OCI-LY7 (cell line): ENCODE data around the gene GPR37. TPM values are rescaled to one million over a fixed set of nuclear protein-coding genes. Genes with fewer than 3 reads are reported as not detected.

Experiments
- BruUV-seq: library from RNA; stranded (reverse); fragments of 400-500 nt; replicated peaks from 2 replicates; lab custom pipeline; 2021; lab: Mats Ljungman, UMichigan
- CTCF ChIA-PET: fragments of 300-600 bp; sonication (Branson Sonifier 250); formaldehyde crosslinking; loops from one replicate; lab custom pipeline; 2022; ENCODE audit warnings: antibody characterized with exemption; ENCODE audit not compliant: unreplicated experiment; lab: Charles Lee
- POLR2A ChIA-PET: fragments of 300-600 bp; sonication (Branson Sonifier 250); formaldehyde crosslinking; loops from one replicate; lab custom pipeline; 2022; ENCODE audit warnings: antibody characterized with exemption; lab: Charles Lee
- DNase-seq: peaks from one replicate; pipeline ENCODE4 v3.0.0-alpha.2; 2015; ENCODE audit warnings: low spot score
- H2AFZ ChIP-seq: fragments of 200-600 bp; sonication (generic), shearing (Covaris generic); 2 replicates; pipeline ENCODE4 v1.6.1; 2014; ENCODE audit warnings: mild to moderate bottlenecking, antibody characterized with exemption, low read length, moderate library complexity
- H3K27ac ChIP-seq: fragments of 200-600 bp; sonication (generic); 2 replicates; pipeline ENCODE4 v1.5.1; 2014; ENCODE audit warnings: mixed run types, low read depth, mild to moderate bottlenecking, moderate library complexity, low read length, inconsistent platforms; ENCODE audit not compliant: poor library complexity, severe bottlenecking
- H3K36me3 ChIP-seq: fragments of 200-600 bp; sonication (generic); 2 replicates; pipeline ENCODE4 v1.6.1; 2014; ENCODE audit warnings: mild to moderate bottlenecking, antibody characterized with exemption, low read length, moderate library complexity, mixed read lengths; ENCODE audit not compliant: insufficient read depth
- H3K4me1 ChIP-seq: fragments of 200-600 bp; sonication (generic); 2 replicates; pipeline ENCODE4 v1.5.1; 2014; ENCODE audit warnings: mild to moderate bottlenecking, low read length; ENCODE audit not compliant: insufficient read depth, poor library complexity, severe bottlenecking
- H3K4me2 ChIP-seq: fragments of 200-600 bp; sonication (generic); 2 replicates; pipeline ENCODE4 v1.6.1; 2014; ENCODE audit warnings: mild to moderate bottlenecking, low read length
- H3K4me3 ChIP-seq: fragments of 200-600 bp; sonication (generic); 2 replicates; pipeline ENCODE4 v1.5.1; 2014; ENCODE audit warnings: mild to moderate bottlenecking, low read depth, low read length; ENCODE audit not compliant: poor library complexity, severe bottlenecking
- H3K79me2 ChIP-seq: fragments of 200-600 bp; sonication (generic); 2 replicates; pipeline ENCODE4 v1.6.1; 2016; ENCODE audit warnings: low read depth, mild to moderate bottlenecking, low read length, moderate library complexity, mixed read lengths; ENCODE audit not compliant: insufficient read depth
- H3K9me2 ChIP-seq: fragments of 200-600 bp; sonication (generic); 2 replicates; pipeline ENCODE4 v1.6.1; 2016; ENCODE audit warnings: mild to moderate bottlenecking, low read length, mixed read lengths; ENCODE audit not compliant: insufficient read depth
- H3K9me3 ChIP-seq: fragments of 200-600 bp; sonication (generic); 2 replicates; pipeline ENCODE4 v1.6.1; 2014; ENCODE audit warnings: mild to moderate bottlenecking, mixed run types, low read length, mixed read lengths
- H4K20me1 ChIP-seq: fragments of 200-600 bp; sonication (generic); 2 replicates; pipeline ENCODE4 v1.6.1; 2014; ENCODE audit warnings: mild to moderate bottlenecking, antibody characterized with exemption, low read length, moderate library complexity, mixed read lengths; ENCODE audit not compliant: insufficient read depth
- CTCF ChIP-seq: fragments of 200-600 bp; sonication (generic); conservative IDR thresholded peaks from 2 replicates; pipeline ENCODE4 v1.5.1; 2014; ENCODE audit warnings: mild to moderate bottlenecking, antibody characterized with exemption, low read length, moderate library complexity, mixed read lengths
- EZH2phosphoT487 ChIP-seq: fragments of 200-600 bp; sonication (generic); IDR thresholded peaks from 2 replicates; pipeline ENCODE4 v1.6.1; 2018; ENCODE audit warnings: low read depth, borderline replicate concordance, mild to moderate bottlenecking, mixed run types, antibody characterized with exemption, low read length, moderate library complexity, mixed read lengths
- intact Hi-C: fragments of 100-400 bp; cut with micrococcal nuclease; formaldehyde crosslinking; loops from one replicate; pipeline ENCODE4 v1.10.0; 2022; ENCODE audit not compliant: unreplicated experiment
- total RNA-seq, 2 experiments: library from RNA; depleted of rRNA in 1 of 2; stranded (reverse); fragments of >200 nt in 1 of 2; shearing (Covaris generic) in 1 of 2; gene quantifications; 2 replicates each; pipeline ENCODE4 v1.2.3, GENCODE V29; 2014 to 2022

Gene GPR37
- total RNA-seq, 2 experiments from 2014 or later: not detected

DNA sequence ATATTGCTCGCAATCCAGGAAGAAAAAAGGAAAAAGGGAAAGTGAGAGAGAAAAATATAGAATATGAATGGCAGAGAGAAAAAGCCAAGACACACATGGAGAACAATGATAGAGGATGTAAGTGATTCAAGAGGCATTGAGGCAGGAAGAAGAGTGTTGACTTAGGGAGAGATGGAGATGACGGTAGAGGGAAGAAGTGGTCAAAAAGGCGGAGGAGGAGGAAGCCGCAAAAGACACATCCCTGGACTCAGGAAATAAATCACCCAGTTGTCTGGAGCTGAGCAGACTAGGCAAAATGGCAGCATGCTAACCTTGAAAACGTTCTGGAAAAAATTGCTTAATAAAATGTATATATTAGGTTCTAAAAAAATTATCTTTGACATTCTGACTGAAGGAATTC, 17.7 kb upstream of the GPR37 start:
- TF ChIP-seq CTCF (no peak), EZH2phosphoT487 (no peak)
- intact Hi-C loops: loop anchor here (10.0 kb wide), 1 partner anchor 628 kb away; no protein-coding TSS in a partner anchor
- no TSS peak for BruUV-seq

DNA sequence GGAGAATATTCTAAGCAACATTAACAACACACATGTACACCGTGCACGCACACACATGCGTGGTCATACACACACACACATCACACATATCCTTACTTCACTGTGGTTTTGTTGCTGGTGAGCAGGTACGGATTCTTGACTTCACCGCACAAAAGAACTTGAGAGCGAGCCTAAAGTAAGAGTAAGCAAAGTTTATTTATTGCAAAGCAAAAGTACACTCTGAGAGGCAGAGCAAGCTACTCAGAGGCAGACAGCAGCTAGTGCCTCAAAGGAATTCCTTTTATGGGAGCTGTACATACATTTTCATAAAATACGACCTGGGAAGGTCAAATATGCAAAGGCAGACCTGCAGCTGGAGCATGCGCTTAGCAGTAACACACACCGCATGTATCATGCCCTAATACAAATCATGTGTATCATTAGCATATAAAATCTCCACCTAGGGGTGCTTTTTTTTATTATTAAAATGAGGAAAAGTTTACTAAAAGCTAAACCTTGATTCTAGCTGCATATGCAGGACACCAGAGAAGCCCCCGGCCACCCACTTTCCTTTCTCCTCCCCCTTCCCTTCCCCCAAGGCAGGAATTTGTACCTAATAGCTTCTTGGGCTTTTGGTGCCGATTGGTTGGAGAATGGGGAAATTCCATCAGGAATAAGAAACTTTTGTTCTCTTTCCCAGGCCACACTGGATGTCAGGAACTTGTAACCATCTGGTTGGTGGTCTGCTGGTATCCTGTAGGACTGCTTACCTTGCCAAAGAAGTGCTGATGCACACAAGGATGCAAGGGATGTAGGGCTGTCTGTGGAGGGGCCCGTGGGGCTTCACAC, 16.5 kb upstream of the GPR37 start:
- intact Hi-C loops: loop anchor here (10.0 kb wide), 1 partner anchor 627 kb away; no protein-coding TSS in a partner anchor
- H3K9me3 ChIP-seq: no peaks in the 10 kb centered on the region
- H3K4me3 ChIP-seq: no peak overlapping the region
- H3K4me1 ChIP-seq: no peaks in the 10 kb centered on the region
- no peak for TF ChIP-seq CTCF
- H3K27ac ChIP-seq: no peak overlapping the region
- H3K36me3 ChIP-seq: no peaks in the 10 kb centered on the region
- no peak for DNase-seq
- no peak overlapping the region for H3K4me2 ChIP-seq
- no peaks in the 10 kb centered on the region for H3K9me2 ChIP-seq
- no peaks in the 10 kb centered on the region for H3K79me2 ChIP-seq
- no peak overlapping the region for H2AFZ ChIP-seq
- ChIA-PET CTCF (no interaction called here), POLR2A (interaction anchor here (0.6 kb wide), 1 partner anchor 19 kb away, joined by 4 read pairs; no protein-coding TSS in a partner anchor)
- H4K20me1 ChIP-seq: no peaks in the 10 kb centered on the region; the same call in 1 of the 2 replicates
- BruUV-seq: no TSS peak

More for the DNA sequence above, 17.7 kb upstream of the GPR37 start:
- H3K9me2 ChIP-seq: no peaks in the 10 kb centered on the region
- ChIA-PET CTCF (no interaction called here), POLR2A (no interaction called here)
- H3K4me2 ChIP-seq: no peak overlapping the region
- no peaks in the 10 kb centered on the region for H3K9me3 ChIP-seq
- H3K4me1 ChIP-seq: no peaks in the 10 kb centered on the region
- H3K36me3 ChIP-seq: no peaks in the 10 kb centered on the region
- no peak overlapping the region for H3K27ac ChIP-seq
- no peak overlapping the region for H3K4me3 ChIP-seq
- no peak for DNase-seq
- H4K20me1 ChIP-seq: no peaks in the 10 kb centered on the region; the same call in 1 of the 2 replicates
- no peaks in the 10 kb centered on the region for H3K79me2 ChIP-seq
- H2AFZ ChIP-seq: no peak overlapping the region

GRCh38 chr7:124781418-124781817, 15.8 kb upstream of the GPR37 start:
- no peak for DNase-seq
- Histone ChIP-seq H3K4me1 (no peaks in the 10 kb centered on the region), H3K79me2 (no peaks in the 10 kb centered on the region), H3K4me2 (no peak overlapping the region), H3K4me3 (no peak overlapping the region), H2AFZ (no peak overlapping the region), H3K9me3 (no peaks in the 10 kb centered on the region), H3K36me3 (no peaks in the 10 kb centered on the region), H4K20me1 (no peaks in the 10 kb centered on the region; the same call in 1 of the 2 replicates), H3K9me2 (no peaks in the 10 kb centered on the region), H3K27ac (no peak overlapping the region)
- intact Hi-C loops: loop anchor here (10.0 kb wide), 1 partner anchor 627 kb away; no protein-coding TSS in a partner anchor
- no TSS peak for BruUV-seq
- ChIA-PET CTCF (no interaction called here), POLR2A (interaction anchor here (0.6 kb wide), 1 partner anchor 495 kb away, joined by 4 read pairs; no protein-coding TSS in a partner anchor)
- TF ChIP-seq CTCF (no peak), EZH2phosphoT487 (no peak)
